Endothelial cell of umbilical vein (primary cell): ENCODE measurements around the gene TGFBI. TPM values are rescaled to one million over a fixed set of nuclear protein-coding genes. Genes with fewer than 3 reads are reported as not detected.

Experiments
- BruUV-seq: library from RNA; stranded (reverse); fragments of 400-500 nt; replicated peaks from 2 replicates; lab custom pipeline; 2021; lab: Mats Ljungman, UMichigan
- CTCF ChIA-PET: fragments of 300-600, 350-600 bp; sonication (Branson Sonifier 250); formaldehyde crosslinking; loops from one replicate; lab custom pipeline; 2021; ENCODE audit warnings: antibody characterized with exemption, inconsistent platforms; lab: Charles Lee
- POLR2A ChIA-PET: fragments of 300-600, 350-600 bp; sonication (Branson Sonifier 250); formaldehyde crosslinking; loops from one replicate; lab custom pipeline; 2021; ENCODE audit warnings: antibody characterized with exemption, inconsistent platforms; lab: Charles Lee
- DNase-seq: peaks from one replicate; pipeline ENCODE4 v3.0.0-alpha.2; 2011; ENCODE audit warnings: low read depth, low spot score
- FAIRE-seq: peaks from 2 replicates; lab custom pipeline; 2011; peaks lifted over from hg19 to GRCh38; lab: Jason Lieb, UNC
- H2AFZ ChIP-seq: 2 replicates; pipeline ENCODE4 v1.6.0; 2012; ENCODE audit warnings: low read depth, low read length, control low read depth, inconsistent platforms
- H3K27ac ChIP-seq: 2 replicates; pipeline ENCODE4 v1.5.1; 2011; ENCODE audit warnings: low read depth, mild to moderate bottlenecking, control low read depth, low read length, moderate library complexity; ENCODE audit not compliant: insufficient read depth
- H3K27me3 ChIP-seq, 2 experiments: 2 replicates each; pipeline versions ENCODE4 v1.6.0 to v1.6.1; 2011; ENCODE audit warnings: low read length in 2 of 2, mixed read lengths in 1 of 2; ENCODE audit not compliant: control insufficient read depth in 2 of 2, insufficient read depth in 2 of 2
- H3K36me3 ChIP-seq, 2 experiments: 2 replicates in 1 of 2; 3 replicates in 1 of 2; pipeline ENCODE4 v1.5.1; 2011; ENCODE audit warnings: low read length in 2 of 2, mild to moderate bottlenecking in 1 of 2, moderate library complexity in 1 of 2; ENCODE audit not compliant: control insufficient read depth in 2 of 2, insufficient read depth in 2 of 2; ENCODE audit errors: extremely low read depth in 1 of 2
- H3K4me1 ChIP-seq: 3 replicates; pipeline ENCODE4 v1.5.1; 2011; ENCODE audit warnings: mild to moderate bottlenecking, low read length; ENCODE audit not compliant: control insufficient read depth, insufficient read depth; ENCODE audit errors: extremely low read depth
- H3K4me2 ChIP-seq: 2 replicates; pipeline ENCODE4 v1.6.1; 2011; ENCODE audit warnings: low read length, control low read depth, mixed read lengths; ENCODE audit not compliant: insufficient read depth
- H3K4me3 ChIP-seq, 3 experiments: fragments of 200-600 bp in 1 of 3; sonication (generic), shearing (Covaris generic) in 1 of 3; replicated peaks in 1 of 3; 2 replicates each; pipeline ENCODE4 v1.5.1; 2011 to 2016; ENCODE audit warnings: control low read depth in 3 of 3, low read length in 3 of 3, mild to moderate bottlenecking in 2 of 3, inconsistent platforms in 1 of 3, low read depth in 1 of 3, moderate library complexity in 1 of 3; ENCODE audit not compliant: insufficient read depth in 1 of 3
- H3K79me2 ChIP-seq: 2 replicates; pipeline ENCODE4 v1.6.0; 2012; ENCODE audit warnings: low read length, inconsistent platforms; ENCODE audit not compliant: control insufficient read depth, insufficient read depth
- H3K9ac ChIP-seq: replicated peaks from 2 replicates; pipeline ENCODE3; 2011; ENCODE audit warnings: low read length, control low read depth; ENCODE audit not compliant: insufficient read depth; ENCODE audit errors: extremely low read depth
- H3K9me1 ChIP-seq: replicated peaks from 3 replicates; pipeline ENCODE4 v1.6.0; 2011; ENCODE audit warnings: mild to moderate bottlenecking, low read length; ENCODE audit not compliant: control insufficient read depth, insufficient read depth; ENCODE audit errors: extremely low read depth
- H3K9me3 ChIP-seq: replicated peaks from 2 replicates; pipeline ENCODE4 v1.5.1; 2012; ENCODE audit warnings: low read length, inconsistent platforms; ENCODE audit not compliant: control insufficient read depth, insufficient read depth
- H4K20me1 ChIP-seq: replicated peaks from 2 replicates; pipeline ENCODE3; 2011; ENCODE audit warnings: mild to moderate bottlenecking, low read length; ENCODE audit not compliant: control insufficient read depth, insufficient read depth; ENCODE audit errors: extremely low read depth
- EZH2 ChIP-seq: IDR thresholded peaks from 2 replicates; pipeline ENCODE4 v1.6.1; 2012; ENCODE audit warnings: borderline replicate concordance, low read depth, mild to moderate bottlenecking, moderate library complexity, low read length, inconsistent platforms; ENCODE audit not compliant: severe bottlenecking
- FOS ChIP-seq: IDR thresholded peaks from 2 replicates; pipeline ENCODE4 v1.6.1; 2011; ENCODE audit warnings: mild to moderate bottlenecking, low read length, moderate library complexity, borderline replicate concordance; ENCODE audit not compliant: insufficient read depth
- GATA2 ChIP-seq: IDR thresholded peaks from 2 replicates; pipeline ENCODE4 v1.7.0; 2011; ENCODE audit warnings: low read depth, mild to moderate bottlenecking, moderate library complexity, mixed read lengths, low read length; ENCODE audit not compliant: insufficient read length, insufficient read depth
- JUN ChIP-seq: IDR thresholded peaks from 2 replicates; pipeline ENCODE4 v1.6.1; 2011; ENCODE audit warnings: borderline replicate concordance, low read depth; ENCODE audit not compliant: insufficient read length, insufficient read depth
- MYC ChIP-seq: IDR thresholded peaks from one replicate; pipeline ENCODE4 v1.6.1; 2011; ENCODE audit warnings: mild to moderate bottlenecking, low read depth, low read length
- POLR2A ChIP-seq: IDR thresholded peaks from 2 replicates; pipeline ENCODE4 v1.6.1; 2012; ENCODE audit warnings: low read depth, mild to moderate bottlenecking, control low read depth, low read length
- POLR2AphosphoS5 ChIP-seq: IDR thresholded peaks from 2 replicates; pipeline ENCODE4 v1.6.1; 2012; ENCODE audit warnings: low read depth, mild to moderate bottlenecking, control low read depth, low read length, moderate library complexity; ENCODE audit not compliant: insufficient read depth
- dilution Hi-C: fragments of 300-500 bp; cut with MboI; formaldehyde crosslinking; loops from one replicate; pipeline ENCODE4 v1.15.0; 2019; ENCODE audit warnings: low sequenced_read_pairs; ENCODE audit not compliant: extremely low pct_ligation_motif_present
- intact Hi-C: fragments of 100-400 bp; cut with micrococcal nuclease; formaldehyde crosslinking; loops from one replicate; pipeline ENCODE4 v1.10.0; 2022
- polyA plus RNA-seq, 4 experiments: library from polyadenylated mRNA; depleted of rRNA in 3 of 4; stranded (reverse) in 3 of 4; unstranded in 1 of 4; fragments of >200 nt; gene quantifications; 2 replicates each; pipeline versions ENCODE4 v1.2.1 to v1.2.3, GENCODE V29; 2011 to 2012; ENCODE audit warnings: missing spikeins in 1 of 4
- total RNA-seq: library from RNA; stranded (reverse); gene quantifications from 2 replicates; pipeline ENCODE4 v1.2.3, GENCODE V29; 2021
- TF ChIP-seq, protein P1 (sequence below), 2 donors: IDR thresholded peaks; 1 replicate in 1 of 2; 2 replicates in 1 of 2; pipeline ENCODE4 v1.5.1; 2011; ENCODE audit warnings: low read length in 2 of 2, mild to moderate bottlenecking in 2 of 2, moderate library complexity in 2 of 2, control low read depth in 1 of 2, inconsistent platforms in 1 of 2, low read depth in 1 of 2; ENCODE audit not compliant: insufficient read depth in 1 of 2; ENCODE audit errors: extremely low read depth in 1 of 2
- TF ChIP-seq, protein P2 (sequence below): IDR thresholded peaks from 2 replicates; pipeline ENCODE4 v1.6.1; 2011; ENCODE audit not compliant: insufficient read depth, insufficient read length

The TGFBI gene
- total and polyA plus RNA-seq, 2 donors (not counting 3 experiments of a cell fraction or from before 2014, with no cell fraction given) = 6.5 to 18.9 TPM

DNA sequence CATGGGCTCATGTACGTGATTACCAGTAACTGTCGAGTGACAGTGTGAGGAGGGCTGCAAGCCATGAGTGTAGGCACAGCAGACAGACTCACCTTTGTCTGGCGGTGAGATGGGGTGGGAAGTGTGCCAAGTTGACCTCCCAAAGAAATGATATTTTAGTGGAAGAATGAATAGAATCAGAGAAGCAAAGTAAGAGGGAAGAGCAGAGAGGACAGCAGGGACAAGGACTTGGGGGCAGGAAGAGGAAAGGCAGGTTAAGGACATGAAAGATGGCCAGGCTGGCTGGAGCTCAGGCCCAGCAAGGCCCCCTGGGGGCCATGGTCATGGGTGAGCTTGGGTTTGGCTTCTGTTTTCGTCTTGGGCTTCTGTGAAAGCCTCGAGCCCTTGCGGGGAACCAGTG is 20.2 kb downstream of the TGFBI start:
- H2AFZ ChIP-seq = no peak overlapping the region
- no peaks in the 10 kb centered on the region for H3K9me1 ChIP-seq
- H3K4me3 ChIP-seq = no peak overlapping the region
- dilution Hi-C loops = no loop called here
- no peak for FAIRE-seq
- no peak overlapping the region for H3K4me2 ChIP-seq
- no peaks in the 10 kb centered on the region for H3K79me2 ChIP-seq
- no peaks in the 10 kb centered on the region for H3K36me3 ChIP-seq
- H3K9me3 ChIP-seq = no peaks in the 10 kb centered on the region
- DNase-seq = no peak
- no TSS peak for BruUV-seq
- H3K27ac ChIP-seq = no peak overlapping the region
- H3K4me1 ChIP-seq = peaks cover 19% of the 10 kb centered on the region
- H4K20me1 ChIP-seq = no peaks in the 10 kb centered on the region
- H3K9ac ChIP-seq = no peak overlapping the region
- TF ChIP-seq, protein P1, sequence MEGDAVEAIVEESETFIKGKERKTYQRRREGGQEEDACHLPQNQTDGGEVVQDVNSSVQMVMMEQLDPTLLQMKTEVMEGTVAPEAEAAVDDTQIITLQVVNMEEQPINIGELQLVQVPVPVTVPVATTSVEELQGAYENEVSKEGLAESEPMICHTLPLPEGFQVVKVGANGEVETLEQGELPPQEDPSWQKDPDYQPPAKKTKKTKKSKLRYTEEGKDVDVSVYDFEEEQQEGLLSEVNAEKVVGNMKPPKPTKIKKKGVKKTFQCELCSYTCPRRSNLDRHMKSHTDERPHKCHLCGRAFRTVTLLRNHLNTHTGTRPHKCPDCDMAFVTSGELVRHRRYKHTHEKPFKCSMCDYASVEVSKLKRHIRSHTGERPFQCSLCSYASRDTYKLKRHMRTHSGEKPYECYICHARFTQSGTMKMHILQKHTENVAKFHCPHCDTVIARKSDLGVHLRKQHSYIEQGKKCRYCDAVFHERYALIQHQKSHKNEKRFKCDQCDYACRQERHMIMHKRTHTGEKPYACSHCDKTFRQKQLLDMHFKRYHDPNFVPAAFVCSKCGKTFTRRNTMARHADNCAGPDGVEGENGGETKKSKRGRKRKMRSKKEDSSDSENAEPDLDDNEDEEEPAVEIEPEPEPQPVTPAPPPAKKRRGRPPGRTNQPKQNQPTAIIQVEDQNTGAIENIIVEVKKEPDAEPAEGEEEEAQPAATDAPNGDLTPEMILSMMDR (IDR thresholded peaks at IDR 0.05; ENCODE audit: extremely low read depth in 1 of 2, insufficient read depth in 1 of 2, low read depth in 1 of 2, low read length in 2 of 2) = no peak
- TF ChIP-seq POLR2A = no peak
- no peak for TF ChIP-seq FOS
- TF ChIP-seq GATA2 = no peak
- TF ChIP-seq POLR2AphosphoS5 = no peak
- TF ChIP-seq, protein P2, sequence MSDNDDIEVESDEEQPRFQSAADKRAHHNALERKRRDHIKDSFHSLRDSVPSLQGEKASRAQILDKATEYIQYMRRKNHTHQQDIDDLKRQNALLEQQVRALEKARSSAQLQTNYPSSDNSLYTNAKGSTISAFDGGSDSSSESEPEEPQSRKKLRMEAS = no peak
- no peak for TF ChIP-seq JUN
- no peak for TF ChIP-seq MYC
- no peak for TF ChIP-seq EZH2
- ChIA-PET POLR2A (no interaction called here), CTCF (interaction anchor here (0.7 kb wide), 1 partner anchor 13 kb away, joined by 3 read pairs; no protein-coding TSS in a partner anchor)
- no peaks in the 10 kb centered on the region for H3K27me3 ChIP-seq
- intact Hi-C loops = no loop called here
